HUES6 (cell line): Measurements from ENCODE around the gene KRTAP10-7.
"Not testable (repeated sequence)": the region's sequence is repeated elsewhere in the genome, so short reads cannot be mapped to it uniquely, and the experiment has no call there.

Source experiments
- H3K27ac ChIP-seq: 2 replicates; pipeline ENCODE4 v1.7.0; 2013; ENCODE audit warnings: low read depth, mild to moderate bottlenecking, low read length, inconsistent platforms
- H3K27me3 ChIP-seq: 2 replicates; pipeline ENCODE4 v1.6.1; 2013; ENCODE audit warnings: low read length; ENCODE audit not compliant: control insufficient read depth, insufficient read depth
- H3K36me3 ChIP-seq: 2 replicates; pipeline ENCODE4 v1.6.1; 2013; ENCODE audit warnings: low read length; ENCODE audit not compliant: control insufficient read depth, insufficient read depth
- H3K4me1 ChIP-seq: 2 replicates; pipeline ENCODE4 v1.6.1; 2013; ENCODE audit warnings: low read length; ENCODE audit not compliant: control insufficient read depth, insufficient read depth
- H3K4me3 ChIP-seq: 2 replicates; pipeline ENCODE4 v1.5.1; 2013; ENCODE audit warnings: low read depth, low read length
- H3K9ac ChIP-seq: one replicate; pipeline ENCODE4 v1.6.1; 2013; ENCODE audit warnings: mild to moderate bottlenecking, low read length
- H3K9me3 ChIP-seq: 2 replicates; pipeline ENCODE4 v1.6.1; 2013; ENCODE audit warnings: low read depth, low read length; ENCODE audit not compliant: control insufficient read depth, insufficient read depth

The KRTAP10-7 gene

GRCh38 chr21:44602463-44602850 is 2.1 kb downstream of the KRTAP10-7 start:
- Histone ChIP-seq H3K4me1 (peaks cover 19% of the 10 kb centered on the region), H3K36me3 (no peaks in the 10 kb centered on the region)

GRCh38 chr21:44603109-44603875 is 2.9 kb downstream of the KRTAP10-7 start:
- H3K27ac ChIP-seq = no peak overlapping the region
- H3K36me3 ChIP-seq = no peaks in the 10 kb centered on the region
- H3K9me3 ChIP-seq = peaks cover 6% of the 10 kb centered on the region
- H3K27me3 ChIP-seq = no peaks in the 10 kb centered on the region
- H3K4me1 ChIP-seq = peaks cover 11% of the 10 kb centered on the region
- no peak overlapping the region for H3K9ac ChIP-seq
- H3K4me3 ChIP-seq = no peak overlapping the region

More at GRCh38 chr21:44602463-44602850, 2.1 kb downstream of the KRTAP10-7 start:
- Histone ChIP-seq H3K27me3 (no peaks in the 10 kb centered on the region), H3K4me3 (no peak overlapping the region), H3K9me3 (peaks cover 6% of the 10 kb centered on the region), H3K27ac (no peak overlapping the region), H3K9ac (no peak overlapping the region)

DNA sequence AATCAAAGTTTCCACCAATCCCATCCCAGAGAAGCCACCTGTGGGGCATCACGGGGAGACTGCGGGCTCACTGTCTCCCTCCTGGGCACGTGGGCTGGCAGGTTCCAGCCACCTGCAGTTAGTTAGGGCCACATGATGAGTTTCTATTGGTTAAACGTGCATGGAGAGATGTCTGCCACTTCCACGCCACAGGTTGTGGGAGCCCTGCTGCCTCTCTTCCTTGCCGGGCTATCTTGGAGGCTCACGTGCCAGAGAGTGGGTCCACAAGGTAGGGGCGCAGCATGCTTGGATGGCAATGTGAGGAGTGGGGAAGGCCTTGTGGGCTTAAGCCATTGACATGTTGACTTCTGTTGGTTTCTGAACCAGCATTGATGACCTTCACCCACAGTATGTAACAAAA is 3.5 kb downstream of the KRTAP10-7 start:
- no peak overlapping the region for H3K9ac ChIP-seq
- peaks cover 8% of the 10 kb centered on the region for H3K9me3 ChIP-seq
- H3K36me3 ChIP-seq = no peaks in the 10 kb centered on the region

GRCh38 chr21:44606495-44606894 is 6.1 kb downstream of the KRTAP10-7 start:
- no peaks in the 10 kb centered on the region for H3K27me3 ChIP-seq
- no peak overlapping the region for H3K9ac ChIP-seq
- no peaks in the 10 kb centered on the region for H3K4me1 ChIP-seq
- no peak overlapping the region for H3K27ac ChIP-seq
- H3K36me3 ChIP-seq = no peaks in the 10 kb centered on the region
- H3K4me3 ChIP-seq = no peak overlapping the region
- H3K9me3 ChIP-seq = peaks cover 33% of the 10 kb centered on the region

More for the DNA sequence above, 3.5 kb downstream of the KRTAP10-7 start:
- peaks cover 8% of the 10 kb centered on the region for H3K4me1 ChIP-seq
- H3K27ac ChIP-seq = no peak overlapping the region
- no peak overlapping the region for H3K4me3 ChIP-seq
- H3K27me3 ChIP-seq = no peaks in the 10 kb centered on the region

DNA sequence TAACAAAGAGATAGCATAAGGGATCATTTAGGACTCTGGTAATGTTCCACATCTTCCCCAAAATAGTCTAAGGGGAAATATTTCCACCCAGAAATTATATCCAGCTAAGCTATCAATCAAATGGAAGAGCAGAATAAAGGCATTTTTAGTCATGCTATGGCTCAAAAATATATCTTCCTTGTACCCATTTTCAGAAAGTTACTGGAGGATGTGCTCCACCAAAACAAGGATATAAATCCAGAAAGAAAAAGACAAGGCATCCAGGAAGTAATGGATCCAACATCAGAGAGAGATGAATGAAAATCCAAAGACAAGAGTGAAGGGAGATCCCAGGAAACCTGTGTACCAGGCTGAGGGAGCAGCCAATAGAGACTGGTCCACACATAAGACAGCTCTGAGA is 8.8 kb downstream of the KRTAP10-7 start:
- Histone ChIP-seq H3K27me3 (no peaks in the 10 kb centered on the region), H3K9ac (no peak overlapping the region), H3K9me3 (peaks cover 43% of the 10 kb centered on the region), H3K4me1 (no peaks in the 10 kb centered on the region), H3K4me3 (no peak overlapping the region), H3K36me3 (no peaks in the 10 kb centered on the region), H3K27ac (no peak overlapping the region)

- H3K9me3 ChIP-seq = peaks cover 40% of the 10 kb centered on the region
- H3K27me3 ChIP-seq, H3K4me3 ChIP-seq, H3K9ac ChIP-seq, H3K4me1 ChIP-seq, H3K27ac ChIP-seq, H3K36me3 ChIP-seq: not testable (repeated sequence)
Observed at GRCh38 chr21:44610157-44610843, 9.9 kb downstream of the KRTAP10-7 start.

DNA sequence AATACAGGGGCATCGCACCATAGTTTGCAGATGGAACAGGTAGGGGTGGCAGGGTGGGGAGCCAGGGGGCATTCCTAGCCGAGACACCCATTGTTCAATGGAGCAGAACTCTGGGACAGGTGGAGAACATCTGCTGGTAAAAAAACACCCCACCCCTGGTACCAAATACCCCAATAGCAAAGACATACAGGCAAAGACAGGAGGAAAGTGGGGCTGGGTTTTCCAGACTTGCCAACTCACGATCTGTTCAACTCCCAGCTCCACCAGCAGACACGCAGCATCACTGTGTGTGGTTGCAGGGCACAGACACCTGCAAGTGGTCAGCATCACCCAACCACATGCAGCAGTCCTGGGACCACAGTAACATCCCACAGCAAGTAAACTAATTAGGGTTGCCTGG is 11.2 kb downstream of the KRTAP10-7 start:
- Histone ChIP-seq H3K9me3 (peaks cover 38% of the 10 kb centered on the region), H3K27me3 (no peaks in the 10 kb centered on the region), H3K36me3 (no peaks in the 10 kb centered on the region), H3K9ac (no peak overlapping the region), H3K27ac (no peak overlapping the region), H3K4me1 (no peaks in the 10 kb centered on the region), H3K4me3 (no peak overlapping the region)

- Histone ChIP-seq H3K27ac (no peak within 1 kb of the TSS), H3K9ac (no peak within 1 kb of the TSS), H3K36me3 (no peaks in the 10 kb centered on the region), H3K9me3 (peaks cover 37% of the 10 kb centered on the region), H3K4me1 (no peaks in the 10 kb centered on the region), H3K27me3 (no peaks in the 10 kb centered on the region), H3K4me3 (no peak within 1 kb of the TSS)
Observed at GRCh38 chr21:44612029-44612486, 11.7 kb downstream of the KRTAP10-7 start, which contains the start of gene KRTAP10-8. KRTAP10-8 (plus strand) TSS chr21:44612079; CDS start chr21:44612101, 22 bp downstream.

DNA sequence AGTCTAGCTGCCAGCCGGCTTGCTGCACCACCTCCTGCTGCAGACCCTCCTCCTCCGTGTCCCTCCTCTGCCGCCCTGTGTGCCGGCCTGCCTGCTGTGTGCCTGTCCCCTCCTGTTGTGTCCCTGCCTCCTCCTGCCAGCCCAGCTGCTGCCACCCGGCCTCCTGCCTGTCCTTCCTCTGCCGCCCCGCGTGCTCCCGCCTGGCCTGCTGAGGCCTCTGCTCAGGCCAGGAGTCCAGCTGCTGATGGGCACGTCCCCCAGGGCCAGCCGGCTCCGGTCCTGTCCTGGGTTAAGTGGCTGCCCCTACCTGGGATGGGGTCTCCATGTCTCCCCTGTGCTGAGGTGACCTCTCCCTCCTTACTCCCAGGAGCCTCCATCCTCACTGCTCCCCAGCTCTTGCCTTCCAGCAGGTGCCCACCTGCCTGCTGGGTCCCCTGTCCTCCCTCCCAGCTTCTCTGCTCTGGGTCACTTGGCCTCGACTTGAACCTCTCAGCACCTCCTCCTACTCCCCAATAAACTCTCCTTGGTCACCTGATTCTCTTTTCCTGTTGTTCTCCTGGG is 12.4 kb downstream of the KRTAP10-7 start:
- Histone ChIP-seq H3K27ac (no peak overlapping the region), H3K4me3 (no peak overlapping the region), H3K9me3 (peaks cover 37% of the 10 kb centered on the region), H3K36me3 (no peaks in the 10 kb centered on the region), H3K27me3 (no peaks in the 10 kb centered on the region), H3K4me1 (no peaks in the 10 kb centered on the region), H3K9ac (no peak overlapping the region)

GRCh38 chr21:44613386-44614155 is 13.2 kb downstream of the KRTAP10-7 start:
- Histone ChIP-seq H3K27ac (no peak overlapping the region), H3K36me3 (no peaks in the 10 kb centered on the region), H3K27me3 (no peaks in the 10 kb centered on the region), H3K4me1 (no peaks in the 10 kb centered on the region), H3K9me3 (peaks cover 37% of the 10 kb centered on the region), H3K4me3 (no peak overlapping the region), H3K9ac (no peak overlapping the region)
